Endothelial cell of umbilical vein (primary cell): ENCODE results near the gene TBC1D19. TPM values are rescaled to one million over a fixed set of nuclear protein-coding genes. Genes with fewer than 3 reads are reported as not detected.
"Not testable (repeated sequence)": the region's sequence is repeated elsewhere in the genome, so short reads cannot be mapped to it uniquely, and the experiment has no call there.

ENCODE experiments used
- BruUV-seq: library from RNA; stranded (reverse); fragments of 400-500 nt; replicated peaks from 2 replicates; lab custom pipeline; 2021; lab: Mats Ljungman, UMichigan
- CTCF ChIA-PET: fragments of 300-600, 350-600 bp; sonication (Branson Sonifier 250); formaldehyde crosslinking; loops from one replicate; lab custom pipeline; 2021; ENCODE audit warnings: antibody characterized with exemption, inconsistent platforms; lab: Charles Lee
- POLR2A ChIA-PET: fragments of 300-600, 350-600 bp; sonication (Branson Sonifier 250); formaldehyde crosslinking; loops from one replicate; lab custom pipeline; 2021; ENCODE audit warnings: antibody characterized with exemption, inconsistent platforms; lab: Charles Lee
- DNase-seq: peaks from one replicate; pipeline ENCODE4 v3.0.0-alpha.2; 2011; ENCODE audit warnings: low read depth, low spot score
- FAIRE-seq: peaks from 2 replicates; lab custom pipeline; 2011; peaks lifted over from hg19 to GRCh38; lab: Jason Lieb, UNC
- H2AFZ ChIP-seq: 2 replicates; pipeline ENCODE4 v1.6.0; 2012; ENCODE audit warnings: low read depth, low read length, control low read depth, inconsistent platforms
- H3K27ac ChIP-seq: 2 replicates; pipeline ENCODE4 v1.5.1; 2011; ENCODE audit warnings: low read depth, mild to moderate bottlenecking, control low read depth, low read length, moderate library complexity; ENCODE audit not compliant: insufficient read depth
- H3K27me3 ChIP-seq, 2 experiments: 2 replicates each; pipeline versions ENCODE4 v1.6.0 to v1.6.1; 2011; ENCODE audit warnings: low read length in 2 of 2, mixed read lengths in 1 of 2; ENCODE audit not compliant: control insufficient read depth in 2 of 2, insufficient read depth in 2 of 2
- H3K36me3 ChIP-seq, 2 experiments: 2 replicates in 1 of 2; 3 replicates in 1 of 2; pipeline ENCODE4 v1.5.1; 2011; ENCODE audit warnings: low read length in 2 of 2, mild to moderate bottlenecking in 1 of 2, moderate library complexity in 1 of 2; ENCODE audit not compliant: control insufficient read depth in 2 of 2, insufficient read depth in 2 of 2; ENCODE audit errors: extremely low read depth in 1 of 2
- H3K4me1 ChIP-seq: 3 replicates; pipeline ENCODE4 v1.5.1; 2011; ENCODE audit warnings: mild to moderate bottlenecking, low read length; ENCODE audit not compliant: control insufficient read depth, insufficient read depth; ENCODE audit errors: extremely low read depth
- H3K4me2 ChIP-seq: 2 replicates; pipeline ENCODE4 v1.6.1; 2011; ENCODE audit warnings: low read length, control low read depth, mixed read lengths; ENCODE audit not compliant: insufficient read depth
- H3K4me3 ChIP-seq, 3 experiments: fragments of 200-600 bp in 1 of 3; sonication (generic), shearing (Covaris generic) in 1 of 3; replicated peaks in 1 of 3; 2 replicates each; pipeline ENCODE4 v1.5.1; 2011 to 2016; ENCODE audit warnings: control low read depth in 3 of 3, low read length in 3 of 3, mild to moderate bottlenecking in 2 of 3, inconsistent platforms in 1 of 3, low read depth in 1 of 3, moderate library complexity in 1 of 3; ENCODE audit not compliant: insufficient read depth in 1 of 3
- H3K79me2 ChIP-seq: 2 replicates; pipeline ENCODE4 v1.6.0; 2012; ENCODE audit warnings: low read length, inconsistent platforms; ENCODE audit not compliant: control insufficient read depth, insufficient read depth
- H3K9ac ChIP-seq: replicated peaks from 2 replicates; pipeline ENCODE3; 2011; ENCODE audit warnings: low read length, control low read depth; ENCODE audit not compliant: insufficient read depth; ENCODE audit errors: extremely low read depth
- H3K9me1 ChIP-seq: replicated peaks from 3 replicates; pipeline ENCODE4 v1.6.0; 2011; ENCODE audit warnings: mild to moderate bottlenecking, low read length; ENCODE audit not compliant: control insufficient read depth, insufficient read depth; ENCODE audit errors: extremely low read depth
- H3K9me3 ChIP-seq: replicated peaks from 2 replicates; pipeline ENCODE4 v1.5.1; 2012; ENCODE audit warnings: low read length, inconsistent platforms; ENCODE audit not compliant: control insufficient read depth, insufficient read depth
- H4K20me1 ChIP-seq: replicated peaks from 2 replicates; pipeline ENCODE3; 2011; ENCODE audit warnings: mild to moderate bottlenecking, low read length; ENCODE audit not compliant: control insufficient read depth, insufficient read depth; ENCODE audit errors: extremely low read depth
- EZH2 ChIP-seq: IDR thresholded peaks from 2 replicates; pipeline ENCODE4 v1.6.1; 2012; ENCODE audit warnings: borderline replicate concordance, low read depth, mild to moderate bottlenecking, moderate library complexity, low read length, inconsistent platforms; ENCODE audit not compliant: severe bottlenecking
- FOS ChIP-seq: IDR thresholded peaks from 2 replicates; pipeline ENCODE4 v1.6.1; 2011; ENCODE audit warnings: mild to moderate bottlenecking, low read length, moderate library complexity, borderline replicate concordance; ENCODE audit not compliant: insufficient read depth
- GATA2 ChIP-seq: IDR thresholded peaks from 2 replicates; pipeline ENCODE4 v1.7.0; 2011; ENCODE audit warnings: low read depth, mild to moderate bottlenecking, moderate library complexity, mixed read lengths, low read length; ENCODE audit not compliant: insufficient read length, insufficient read depth
- JUN ChIP-seq: IDR thresholded peaks from 2 replicates; pipeline ENCODE4 v1.6.1; 2011; ENCODE audit warnings: borderline replicate concordance, low read depth; ENCODE audit not compliant: insufficient read length, insufficient read depth
- MYC ChIP-seq: IDR thresholded peaks from one replicate; pipeline ENCODE4 v1.6.1; 2011; ENCODE audit warnings: mild to moderate bottlenecking, low read depth, low read length
- POLR2A ChIP-seq: IDR thresholded peaks from 2 replicates; pipeline ENCODE4 v1.6.1; 2012; ENCODE audit warnings: low read depth, mild to moderate bottlenecking, control low read depth, low read length
- POLR2AphosphoS5 ChIP-seq: IDR thresholded peaks from 2 replicates; pipeline ENCODE4 v1.6.1; 2012; ENCODE audit warnings: low read depth, mild to moderate bottlenecking, control low read depth, low read length, moderate library complexity; ENCODE audit not compliant: insufficient read depth
- dilution Hi-C: fragments of 300-500 bp; cut with MboI; formaldehyde crosslinking; loops from one replicate; pipeline ENCODE4 v1.15.0; 2019; ENCODE audit warnings: low sequenced_read_pairs; ENCODE audit not compliant: extremely low pct_ligation_motif_present
- intact Hi-C: fragments of 100-400 bp; cut with micrococcal nuclease; formaldehyde crosslinking; loops from one replicate; pipeline ENCODE4 v1.10.0; 2022
- polyA plus RNA-seq, 4 experiments: library from polyadenylated mRNA; depleted of rRNA in 3 of 4; stranded (reverse) in 3 of 4; unstranded in 1 of 4; fragments of >200 nt; gene quantifications; 2 replicates each; pipeline versions ENCODE4 v1.2.1 to v1.2.3, GENCODE V29; 2011 to 2012; ENCODE audit warnings: missing spikeins in 1 of 4
- total RNA-seq: library from RNA; stranded (reverse); gene quantifications from 2 replicates; pipeline ENCODE4 v1.2.3, GENCODE V29; 2021
- TF ChIP-seq, protein P1 (sequence below), 2 donors: IDR thresholded peaks; 1 replicate in 1 of 2; 2 replicates in 1 of 2; pipeline ENCODE4 v1.5.1; 2011; ENCODE audit warnings: low read length in 2 of 2, mild to moderate bottlenecking in 2 of 2, moderate library complexity in 2 of 2, control low read depth in 1 of 2, inconsistent platforms in 1 of 2, low read depth in 1 of 2; ENCODE audit not compliant: insufficient read depth in 1 of 2; ENCODE audit errors: extremely low read depth in 1 of 2
- TF ChIP-seq, protein P2 (sequence below): IDR thresholded peaks from 2 replicates; pipeline ENCODE4 v1.6.1; 2011; ENCODE audit not compliant: insufficient read depth, insufficient read length

TBC1D19 gene
- total and polyA plus RNA-seq, 2 donors (not counting 3 experiments of a cell fraction or from before 2014, with no cell fraction given), result 4.4 to 5.9 TPM

- no peaks in the 10 kb centered on the region for H3K79me2 ChIP-seq
- no TSS peak for BruUV-seq
- DNase-seq, result no peak
- no peak for FAIRE-seq
- dilution Hi-C loops (no loop called here), intact Hi-C loops (no loop called here)
- no peaks in the 10 kb centered on the region for H3K27me3 ChIP-seq
- H3K4me1 ChIP-seq, result no peaks in the 10 kb centered on the region
- H3K9ac ChIP-seq, result no peak overlapping the region
- TF ChIP-seq POLR2AphosphoS5, result no peak
- TF ChIP-seq, protein P1, sequence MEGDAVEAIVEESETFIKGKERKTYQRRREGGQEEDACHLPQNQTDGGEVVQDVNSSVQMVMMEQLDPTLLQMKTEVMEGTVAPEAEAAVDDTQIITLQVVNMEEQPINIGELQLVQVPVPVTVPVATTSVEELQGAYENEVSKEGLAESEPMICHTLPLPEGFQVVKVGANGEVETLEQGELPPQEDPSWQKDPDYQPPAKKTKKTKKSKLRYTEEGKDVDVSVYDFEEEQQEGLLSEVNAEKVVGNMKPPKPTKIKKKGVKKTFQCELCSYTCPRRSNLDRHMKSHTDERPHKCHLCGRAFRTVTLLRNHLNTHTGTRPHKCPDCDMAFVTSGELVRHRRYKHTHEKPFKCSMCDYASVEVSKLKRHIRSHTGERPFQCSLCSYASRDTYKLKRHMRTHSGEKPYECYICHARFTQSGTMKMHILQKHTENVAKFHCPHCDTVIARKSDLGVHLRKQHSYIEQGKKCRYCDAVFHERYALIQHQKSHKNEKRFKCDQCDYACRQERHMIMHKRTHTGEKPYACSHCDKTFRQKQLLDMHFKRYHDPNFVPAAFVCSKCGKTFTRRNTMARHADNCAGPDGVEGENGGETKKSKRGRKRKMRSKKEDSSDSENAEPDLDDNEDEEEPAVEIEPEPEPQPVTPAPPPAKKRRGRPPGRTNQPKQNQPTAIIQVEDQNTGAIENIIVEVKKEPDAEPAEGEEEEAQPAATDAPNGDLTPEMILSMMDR (IDR thresholded peaks at IDR 0.05; ENCODE audit: extremely low read depth in 1 of 2, insufficient read depth in 1 of 2, low read depth in 1 of 2, low read length in 2 of 2), result no peak
- TF ChIP-seq MYC, result no peak
- TF ChIP-seq, protein P2, sequence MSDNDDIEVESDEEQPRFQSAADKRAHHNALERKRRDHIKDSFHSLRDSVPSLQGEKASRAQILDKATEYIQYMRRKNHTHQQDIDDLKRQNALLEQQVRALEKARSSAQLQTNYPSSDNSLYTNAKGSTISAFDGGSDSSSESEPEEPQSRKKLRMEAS, result no peak
- TF ChIP-seq EZH2, result no peak
- no peak for TF ChIP-seq FOS
- TF ChIP-seq JUN, result no peak
- no peak for TF ChIP-seq GATA2
- TF ChIP-seq POLR2A, result no peak
- no peak overlapping the region for H3K4me2 ChIP-seq
- H3K27ac ChIP-seq, result no peak overlapping the region
- H4K20me1 ChIP-seq, result no peaks in the 10 kb centered on the region
- no peak overlapping the region for H3K4me3 ChIP-seq
- no peaks in the 10 kb centered on the region for H3K9me1 ChIP-seq
- H3K36me3 ChIP-seq, result no peaks in the 10 kb centered on the region
- no peaks in the 10 kb centered on the region for H3K9me3 ChIP-seq
- ChIA-PET CTCF (no interaction called here), POLR2A (no interaction called here)
- H2AFZ ChIP-seq, result no peak overlapping the region
Observed at GRCh38 chr4:26692014-26692726, 108.3 kb downstream of the TBC1D19 start.

DNA sequence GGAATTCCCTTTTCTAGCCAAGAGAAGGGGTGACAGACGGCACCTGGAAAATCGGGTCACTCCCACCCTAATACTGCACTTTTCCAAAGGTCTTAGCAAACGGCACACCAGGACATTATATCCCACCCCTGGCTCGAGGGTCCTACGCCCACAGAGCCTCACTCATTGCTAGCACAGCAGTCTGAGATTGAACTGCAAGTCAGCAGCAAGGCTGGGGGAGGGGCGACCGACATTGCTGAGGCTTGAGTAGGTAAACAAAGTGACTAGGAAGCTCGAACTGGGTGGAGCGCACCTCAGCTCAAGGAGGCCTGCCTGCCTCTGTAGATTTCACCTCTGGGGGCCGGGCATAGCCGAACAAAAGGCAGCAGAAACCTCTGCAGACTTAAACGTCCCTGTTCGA is 110.2 kb downstream of the TBC1D19 start:
- H2AFZ ChIP-seq, BruUV-seq, H3K27me3 ChIP-seq, FAIRE-seq, H3K9me3 ChIP-seq, H3K4me2 ChIP-seq, DNase-seq, H3K9ac ChIP-seq, H3K27ac ChIP-seq, H3K4me1 ChIP-seq, H3K79me2 ChIP-seq, dilution Hi-C loops, H3K9me1 ChIP-seq, H3K4me3 ChIP-seq, POLR2A ChIA-PET, H3K36me3 ChIP-seq, intact Hi-C loops, H4K20me1 ChIP-seq: not testable (repeated sequence)
- CTCF ChIA-PET, result interaction anchor here (1.4 kb wide), 1 partner anchor 9 kb away, joined by 3 read pairs; no protein-coding TSS in a partner anchor
